Activated T-cell treated with anti-CD3 and anti-CD28 coated beads, Interleukin-2, amount 50 U/mL, for 4 hours (primary cell): ENCODE results near the gene KRTAP10-7. TPM values are rescaled to one million over a fixed set of nuclear protein-coding genes. Genes with fewer than 3 reads are reported as not detected.

ENCODE experiments used
- ATAC-seq, 2 donors: fragments of 200-7000 bp; cut with Tn5 transposase; one replicate each; pipeline ENCODE4 v1.10.0; 2021
- DNase-seq: peaks from one replicate; pipeline ENCODE4 v3.0.0-alpha.2; 2020
- H3K27me3 Mint-ChIP-seq: one replicate; pipeline ENCODE4 v1.8.0; 2021; ENCODE audit warnings: low read depth, mixed read lengths
- H3K36me3 Mint-ChIP-seq: one replicate; pipeline ENCODE4 v1.8.0; 2022; ENCODE audit warnings: mixed read lengths; ENCODE audit not compliant: insufficient read depth
- H3K4me1 Mint-ChIP-seq: one replicate; pipeline ENCODE4 v1.8.0; 2021; ENCODE audit warnings: low read depth, mixed read lengths
- H3K4me3 Mint-ChIP-seq: one replicate; pipeline ENCODE4 v1.8.0; 2021; ENCODE audit warnings: mild to moderate bottlenecking, moderate library complexity, mixed read lengths
- H3K9me3 Mint-ChIP-seq: one replicate; pipeline ENCODE4 v1.8.0; 2021; ENCODE audit warnings: mixed read lengths
- total RNA-seq, 3 donors: library from RNA; stranded (reverse); gene quantifications; one replicate each; pipeline ENCODE4 v1.2.1, GENCODE V29; 2021

Gene KRTAP10-7
- total RNA-seq, 3 donors from 2014 or later, result not detected

- no peaks in the 10 kb centered on the region for H3K36me3 Mint-ChIP-seq
- H3K4me1 Mint-ChIP-seq, result peaks cover 23% of the 10 kb centered on the region
- no peak overlapping the region for H3K4me3 Mint-ChIP-seq
- DNase-seq (no peak), ATAC-seq (no peak)
- H3K9me3 Mint-ChIP-seq, result peaks cover 2% of the 10 kb centered on the region
- no peaks in the 10 kb centered on the region for H3K27me3 Mint-ChIP-seq
Measured at GRCh38 chr21:44650973-44651675, 50.7 kb downstream of the KRTAP10-7 start.

Other genes with a start within 250 kb of the KRTAP10-7 start
- gene TRPM2, start 247.0 kb upstream of the KRTAP10-7 start, total RNA-seq, result 10 to 100 TPM in 1 of 3 donors, 1 to 10 TPM in 1, under 1 TPM in 1; 0.95 to 21.6 (median 2.5) TPM
- under 1 TPM; 0.24 to 0.57 (median 0.35) TPM for gene LRRC3, start 145.1 kb upstream of the KRTAP10-7 start, total RNA-seq
- gene KRTAP10-1, start 60.4 kb upstream of the KRTAP10-7 start, total RNA-seq, result not detected
- gene KRTAP10-2, start 49.1 kb upstream of the KRTAP10-7 start, total RNA-seq, result not detected
- gene KRTAP10-3, start 41.8 kb upstream of the KRTAP10-7 start, total RNA-seq, result not detected
- not detected for gene KRTAP10-4, start 26.9 kb upstream of the KRTAP10-7 start, total RNA-seq
- gene KRTAP10-5, start 20.0 kb upstream of the KRTAP10-7 start, total RNA-seq, result not detected
- gene KRTAP10-6, start 8.1 kb upstream of the KRTAP10-7 start, total RNA-seq, result not detected
- gene KRTAP10-8, start 11.5 kb downstream of the KRTAP10-7 start, total RNA-seq, result not detected
- gene KRTAP10-9, start 26.5 kb downstream of the KRTAP10-7 start, total RNA-seq, result not detected
- not detected for gene KRTAP10-10, start 36.8 kb downstream of the KRTAP10-7 start, total RNA-seq
- gene KRTAP10-11, start 45.8 kb downstream of the KRTAP10-7 start, total RNA-seq, result not detected
- not detected for gene KRTAP12-4, start 54.1 kb downstream of the KRTAP10-7 start, total RNA-seq
- not detected for gene KRTAP12-3, start 57.3 kb downstream of the KRTAP10-7 start, total RNA-seq
- gene KRTAP12-2, start 66.3 kb downstream of the KRTAP10-7 start, total RNA-seq, result not detected
- gene KRTAP12-1, start 81.6 kb downstream of the KRTAP10-7 start, total RNA-seq, result not detected
- not detected for gene KRTAP10-12, start 96.6 kb downstream of the KRTAP10-7 start, total RNA-seq
- not detected for gene TSPEAR, start 111.0 kb downstream of the KRTAP10-7 start, total RNA-seq
- gene UBE2G2, start 201.2 kb downstream of the KRTAP10-7 start, total RNA-seq, result 100 to 1,000 TPM; 138 to 144 (median 140) TPM
- 100 to 1,000 TPM in 1 of 3 donors, 10 to 100 TPM in 2; 87.0 to 107 (median 93.4) TPM for gene SUMO3, start 217.5 kb downstream of the KRTAP10-7 start, total RNA-seq